ENCODE measurements around the gene ZDHHC7. TPM values are rescaled to one million over a fixed set of nuclear protein-coding genes. Genes with fewer than 3 reads are reported as not detected.

Gene ZDHHC7
- total RNA-seq, 1 experiment from 2014 or later = 39.1 TPM

- Histone ChIP-seq H3K14ac (ENCODE audit: insufficient read depth, low read length) (no peak overlapping the region), H3K27me3 (ENCODE audit: insufficient read depth, low read length) (no peaks in the 10 kb centered on the region), H3K27ac (ENCODE audit: insufficient read length, low read depth, low read length) (no peak overlapping the region), H3K4me2 (ENCODE audit: insufficient read depth, insufficient read length, low read length) (no peak overlapping the region), H3K23me2 (ENCODE audit: insufficient read length, low read depth, low read length, poor library complexity, severe bottlenecking) (no peaks in the 10 kb centered on the region), H3K79me1 (ENCODE audit: insufficient read depth, low read depth, low read length, poor library complexity, severe bottlenecking) (no peaks in the 10 kb centered on the region), H4K8ac (replicated peaks; ENCODE audit: insufficient read length, low read depth, low read length) (no peak overlapping the region), H2BK15ac (ENCODE audit: low read depth, low read length) (no peak overlapping the region), H2BK12ac (ENCODE audit: insufficient read length, low read depth, low read length) (no peak overlapping the region), H2BK5ac (ENCODE audit: insufficient read length, low read length) (no peak overlapping the region), H3K4me1 (ENCODE audit: insufficient read depth, low read length) (no peaks in the 10 kb centered on the region; the same call in 1 of the 2 replicates), H2AK5ac (ENCODE audit: insufficient read length, low read length) (no peak overlapping the region), H3K18ac (ENCODE audit: insufficient read length, low read depth, low read length) (no peak overlapping the region), H3K23ac (ENCODE audit: insufficient read length, low read depth, low read length) (no peak overlapping the region), H3K56ac (ENCODE audit: insufficient read length, low read depth, low read length) (no peak overlapping the region), H2BK120ac (ENCODE audit: low read depth, low read length, poor library complexity, severe bottlenecking) (no peak overlapping the region), H2AFZ (ENCODE audit: low read length) (no peak overlapping the region), H4K20me1 (ENCODE audit: control insufficient read depth, insufficient read depth, insufficient read length) (no peaks in the 10 kb centered on the region), H4K91ac (ENCODE audit: insufficient read length, low read depth, low read length) (no peak overlapping the region), H3K4ac (ENCODE audit: low read depth, low read length) (no peak overlapping the region), H3K9ac (ENCODE audit: extremely low read depth, insufficient read length, low read length) (no peak overlapping the region), H3K79me2 (ENCODE audit: insufficient read depth, low read length) (no peaks in the 10 kb centered on the region), H2BK20ac (ENCODE audit: low read depth, low read length, poor library complexity, severe bottlenecking) (no peak overlapping the region), H4K5ac (ENCODE audit: insufficient read length, low read depth, low read length) (no peak overlapping the region), H3K9me3 (ENCODE audit: control insufficient read depth, low read depth, low read length) (no peaks in the 10 kb centered on the region), H3T11ph (ENCODE audit: low read length) (no peak overlapping the region)
- H3K4me3 Mint-ChIP-seq = no peak overlapping the region
- H3K27ac Mint-ChIP-seq = no peak overlapping the region
- DNase-seq = no peak
- TF ChIP-seq CTCF (conservative IDR thresholded peaks at IDR 0.05) = no peak
- no CpG with 5 or more reads among the region's 19 CpGs for WGBS (ENCODE audit: extremely low coverage, insufficient read length, low lambda C conversion rate)
- H3K4me1 Mint-ChIP-seq = peaks cover 5 to 19% of the 10 kb centered on the region in 2 experiments; a peak in 2 of 4 replicates
- H3K9me3 Mint-ChIP-seq = peaks cover under 1 to 1% of the 10 kb centered on the region in 2 experiments; a peak in 3 of 5 replicates
- H3K36me3 Mint-ChIP-seq (ENCODE audit: insufficient read depth in 1 of 3, low read depth in 3 of 3) = peaks cover 0 to under 1% (median 0%) of the 10 kb centered on the region in 3 experiments; a peak in 1 of 7 replicates
- H3K27me3 Mint-ChIP-seq (ENCODE audit: low read depth) = peaks cover 2% of the 10 kb centered on the region; the same call in 1 of the 2 replicates
These were observed 85.5 kb downstream of the ZDHHC7 start for GRCh38 chr16:84925773-84926372.

All from H9 (cell line).